Gastrocnemius medialis (tissue), 4 donors: ENCODE results near the gene PLSCR4. TPM values are rescaled to one million over a fixed set of nuclear protein-coding genes. Genes with fewer than 3 reads are reported as not detected.

Experiments used
- ATAC-seq, 2 donors: fragments of 150-250 bp; one replicate each; pipeline ENCODE4 v1.9.1; 2016
- DNase-seq, 2 donors: peaks; one replicate each; pipeline ENCODE4 v3.0.0-alpha.2; 2019
- H3K27ac ChIP-seq, 4 donors: fragments of 200-600 bp; sonication (generic); 1 replicate in 1 of 4; 2 replicates in 3 of 4; pipeline ENCODE4 v1.5.1; 2016 to 2018; ENCODE audit warnings: mild to moderate bottlenecking in 2 of 4, moderate library complexity in 1 of 4
- H3K27me3 ChIP-seq, 3 donors: fragments of 200-600 bp; sonication (generic) in 2 of 3; 1 replicate in 1 of 3; 2 replicates in 2 of 3; pipeline versions ENCODE4 v1.5.1 to v1.6.0; 2016 to 2019; ENCODE audit warnings: mild to moderate bottlenecking in 1 of 3, moderate library complexity in 1 of 3
- H3K36me3 ChIP-seq, 2 donors: fragments of 200-600 bp; sonication (generic) in 1 of 2; one replicate each; pipeline ENCODE4 v1.5.1; 2017 to 2018
- H3K4me1 ChIP-seq, 2 donors: fragments of 200-600 bp; sonication (generic) in 1 of 2; one replicate each; pipeline ENCODE4 v1.5.1; 2016 to 2017; ENCODE audit warnings: mild to moderate bottlenecking in 2 of 2
- H3K4me3 ChIP-seq, 4 donors: fragments of 200-600 bp; sonication (generic) in 3 of 4; 1 replicate in 1 of 4; 2 replicates in 3 of 4; pipeline ENCODE4 v1.5.1; 2016 to 2019; ENCODE audit warnings: mild to moderate bottlenecking in 2 of 4
- H3K9me3 ChIP-seq, 3 donors: fragments of 200-600 bp; sonication (generic) in 2 of 3; 1 replicate in 1 of 3; 2 replicates in 2 of 3; pipeline ENCODE4 v1.5.1; 2016 to 2019
- CTCF ChIP-seq, 5 experiments: fragments of 450-650 bp in 3 of 5; fragments of 200-600 bp in 2 of 5; sonication (generic) in 2 of 5; IDR thresholded peaks in 4 of 5; conservative IDR thresholded peaks in 1 of 5; 1 replicate in 4 of 5; 2 replicates in 1 of 5; pipeline ENCODE4 v1.5.1; 2016 to 2019; ENCODE audit warnings: antibody characterized with exemption in 5 of 5, mild to moderate bottlenecking in 3 of 5, moderate library complexity in 3 of 5
- POLR2A ChIP-seq, 2 donors: fragments of 450-650 bp; IDR thresholded peaks; one replicate each; pipeline ENCODE4 v1.6.1; 2017; ENCODE audit warnings: antibody characterized with exemption in 2 of 2, mild to moderate bottlenecking in 2 of 2, moderate library complexity in 2 of 2
- in situ Hi-C, 4 donors: fragments of 200-750 bp; cut with MboI; loops; one replicate each; pipeline versions ENCODE4 v1.15.0 to v1.8.0; 2017; ENCODE audit warnings: low sequenced_read_pairs in 4 of 4
- intact Hi-C: fragments of 100-400 bp; cut with DNase I; formaldehyde crosslinking; loops from one replicate; pipeline ENCODE4 v1.15.1; 2023; ENCODE audit warnings: low total_unique reads
- total RNA-seq, 4 donors: library from RNA; depleted of rRNA; stranded (reverse); fragments of >200 nt; gene quantifications; one replicate each; pipeline versions ENCODE4 v1.1.0 to v1.2.3, GENCODE V29; 2016

The PLSCR4 gene
- total RNA-seq, 4 donors from 2014 or later, result 6.3 to 16.8 (median 9.5) TPM

GRCh38 chr3:146165877-146166276 lies 85.0 kb downstream of the PLSCR4 start:
- Histone ChIP-seq H3K4me1 (peaks cover 0 to 5% of the 10 kb centered on the region in 2 donors), H3K27ac (no peak overlapping the region), H3K9me3 (no peaks in the 10 kb centered on the region), H3K36me3 (no peaks in the 10 kb centered on the region), H3K4me3 (no peak overlapping the region), H3K27me3 (no peaks in the 10 kb centered on the region)
- no peak for DNase-seq
- ATAC-seq, result no peak
- in situ Hi-C loops, result no loop called here
- intact Hi-C loops, result no loop called here
- TF ChIP-seq CTCF (IDR thresholded peaks at IDR 0.05 in 4 of 5, conservative IDR thresholded peaks at IDR 0.05 in 1 of 5) (no peak), POLR2A (IDR thresholded peaks at IDR 0.05) (no peak)

GRCh38 chr3:146164971-146165769 lies 85.7 kb downstream of the PLSCR4 start:
- DNase-seq (no peak), ATAC-seq (no peak)
- intact Hi-C loops, result no loop called here
- in situ Hi-C loops, result no loop called here
- TF ChIP-seq CTCF (IDR thresholded peaks at IDR 0.05 in 4 of 5, conservative IDR thresholded peaks at IDR 0.05 in 1 of 5), result no peak
- TF ChIP-seq POLR2A (IDR thresholded peaks at IDR 0.05), result no peak
- Histone ChIP-seq H3K4me3 (no peak overlapping the region), H3K36me3 (no peaks in the 10 kb centered on the region), H3K27ac (no peak overlapping the region), H3K4me1 (peaks cover 0 to 5% of the 10 kb centered on the region in 2 donors), H3K9me3 (no peaks in the 10 kb centered on the region), H3K27me3 (no peaks in the 10 kb centered on the region)

GRCh38 chr3:146164506-146164905 lies 86.4 kb downstream of the PLSCR4 start:
- intact Hi-C loops (no loop called here), in situ Hi-C loops (no loop called here)
- Histone ChIP-seq H3K4me1 (peaks cover 0 to 5% of the 10 kb centered on the region in 2 donors), H3K27ac (no peak overlapping the region), H3K9me3 (no peaks in the 10 kb centered on the region), H3K27me3 (no peaks in the 10 kb centered on the region), H3K36me3 (no peaks in the 10 kb centered on the region), H3K4me3 (no peak overlapping the region)
- TF ChIP-seq POLR2A (IDR thresholded peaks at IDR 0.05), result no peak
- no peak for DNase-seq
- no peak for ATAC-seq

GRCh38 chr3:146164071-146164470 lies 86.8 kb downstream of the PLSCR4 start:
- intact Hi-C loops, result no loop called here
- H3K27ac ChIP-seq, result no peak overlapping the region

More at GRCh38 chr3:146164071-146164470, 86.8 kb downstream of the PLSCR4 start:
- H3K36me3 ChIP-seq, result no peaks in the 10 kb centered on the region
- no peaks in the 10 kb centered on the region for H3K27me3 ChIP-seq
- in situ Hi-C loops, result no loop called here
- no peak for ATAC-seq
- TF ChIP-seq CTCF (IDR thresholded peaks at IDR 0.05 in 4 of 5, conservative IDR thresholded peaks at IDR 0.05 in 1 of 5), result no peak
- no peak for TF ChIP-seq POLR2A (IDR thresholded peaks at IDR 0.05)
- H3K4me3 ChIP-seq, result no peak overlapping the region
- no peaks in the 10 kb centered on the region for H3K9me3 ChIP-seq
- no peak for DNase-seq
- H3K4me1 ChIP-seq, result peaks cover 0 to 5% of the 10 kb centered on the region in 2 donors
